Breast epithelium (tissue), 3 donors: Measurements from ENCODE around the gene NAGA.

Experiments
- CTCF ChIP-seq, 3 donors: fragments of 450-650 bp; IDR thresholded peaks; one replicate each; pipeline ENCODE4 v1.5.1; 2016 to 2017; ENCODE audit warnings: antibody characterized with exemption in 3 of 3, mild to moderate bottlenecking in 3 of 3, moderate library complexity in 3 of 3
- POLR2AphosphoS5 ChIP-seq, 3 donors: sonication (generic); formaldehyde crosslinking; IDR thresholded peaks; one replicate each; pipeline ENCODE4 v1.6.1; 2017; ENCODE audit warnings: antibody characterized with exemption in 3 of 3

GRCh38 chr22:42111798-42112197 is 41.2 kb upstream of the NAGA start:
- no peak for TF ChIP-seq CTCF (IDR thresholded peaks at IDR 0.05)
- TF ChIP-seq POLR2AphosphoS5 (IDR thresholded peaks at IDR 0.05), result no peak
